Skeletal muscle satellite cell (primary cell): ENCODE results near the gene PKNOX1.
A peak's percentile ranks its signal among the peaks of the same experiment; 100 is the strongest.
"Not testable (repeated sequence)": the region's sequence is repeated elsewhere in the genome, so short reads cannot be mapped to it uniquely, and the experiment has no call there.

Experiments
- H3K27me3 ChIP-seq: 2 replicates; pipeline ENCODE4 v1.7.0; 2013; ENCODE audit warnings: low read length; ENCODE audit not compliant: control insufficient read depth, insufficient read depth
- H3K36me3 ChIP-seq: 2 replicates; pipeline ENCODE4 v1.7.0; 2013; ENCODE audit warnings: mild to moderate bottlenecking, control low read depth, low read length; ENCODE audit not compliant: insufficient read depth
- H3K4me1 ChIP-seq: 2 replicates; pipeline ENCODE4 v1.7.0; 2013; ENCODE audit warnings: low read length; ENCODE audit not compliant: control insufficient read depth, insufficient read depth
- H3K4me2 ChIP-seq: 2 replicates; pipeline ENCODE4 v1.7.0; 2013; ENCODE audit warnings: mild to moderate bottlenecking, low read length
- H3K4me3 ChIP-seq: 2 replicates; pipeline ENCODE4 v1.7.0; 2013; ENCODE audit warnings: low read length
- H3K9ac ChIP-seq: 2 replicates; pipeline ENCODE4 v1.7.0; 2013; ENCODE audit warnings: mild to moderate bottlenecking, low read depth, low read length, moderate library complexity
- H3K9me3 ChIP-seq: replicated peaks from 2 replicates; pipeline ENCODE4 v1.7.0; 2013; ENCODE audit warnings: mild to moderate bottlenecking, control low read depth, low read length

PKNOX1 gene

GRCh38 chr21:42989816-42990650, 15.7 kb downstream of the PKNOX1 start:
- H3K9me3 ChIP-seq = no peaks in the 10 kb centered on the region
- H3K4me3 ChIP-seq = no peak overlapping the region
- peaks cover 33% of the 10 kb centered on the region for H3K4me1 ChIP-seq
- no peaks in the 10 kb centered on the region for H3K36me3 ChIP-seq
- no peak overlapping the region for H3K4me2 ChIP-seq
- no peaks in the 10 kb centered on the region for H3K27me3 ChIP-seq
- no peak overlapping the region for H3K9ac ChIP-seq

DNA sequence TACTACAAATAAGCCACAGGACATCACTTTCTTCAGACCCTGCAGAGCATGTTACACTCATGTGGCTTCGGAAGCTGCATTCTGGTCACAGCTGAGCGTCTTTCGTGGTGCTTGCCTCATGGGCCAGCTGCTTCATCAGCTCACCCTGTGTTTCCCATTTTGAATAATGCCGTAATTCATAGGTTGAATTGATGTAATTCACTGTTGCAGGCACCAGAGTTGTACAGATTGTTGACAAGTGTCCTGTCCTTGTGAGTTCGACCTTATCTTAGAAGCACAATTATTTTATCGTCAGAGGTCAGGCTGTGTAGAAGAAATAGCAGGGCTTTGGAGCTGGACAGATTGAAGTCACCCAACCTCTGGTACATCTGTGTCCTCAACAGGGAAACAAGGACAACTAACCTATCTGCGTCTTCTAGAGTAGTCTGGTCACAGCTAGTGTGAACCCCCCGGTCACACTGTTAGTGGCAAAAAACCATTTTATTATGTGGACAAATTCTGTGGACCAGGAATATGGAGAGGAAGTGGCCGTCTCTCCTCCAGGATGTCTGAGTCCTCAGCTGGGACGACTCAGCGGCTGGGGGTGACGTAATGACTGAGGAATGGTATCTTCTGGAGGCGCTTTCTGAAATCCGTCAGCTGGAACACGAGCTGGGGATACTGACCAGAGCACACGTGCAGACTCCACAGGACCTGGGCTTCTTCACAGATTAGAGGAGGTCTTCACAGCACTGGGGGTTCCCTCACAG, 17.8 kb downstream of the PKNOX1 start:
- Histone ChIP-seq H3K4me3 (peak overlapping the region; percentile 0), H3K27me3 (no peaks in the 10 kb centered on the region), H3K4me1 (peaks cover 24% of the 10 kb centered on the region), H3K9me3 (no peaks in the 10 kb centered on the region), H3K9ac (peak overlapping the region; percentile 51), H3K4me2 (peak overlapping the region; percentile 39), H3K36me3 (no peaks in the 10 kb centered on the region)

DNA sequence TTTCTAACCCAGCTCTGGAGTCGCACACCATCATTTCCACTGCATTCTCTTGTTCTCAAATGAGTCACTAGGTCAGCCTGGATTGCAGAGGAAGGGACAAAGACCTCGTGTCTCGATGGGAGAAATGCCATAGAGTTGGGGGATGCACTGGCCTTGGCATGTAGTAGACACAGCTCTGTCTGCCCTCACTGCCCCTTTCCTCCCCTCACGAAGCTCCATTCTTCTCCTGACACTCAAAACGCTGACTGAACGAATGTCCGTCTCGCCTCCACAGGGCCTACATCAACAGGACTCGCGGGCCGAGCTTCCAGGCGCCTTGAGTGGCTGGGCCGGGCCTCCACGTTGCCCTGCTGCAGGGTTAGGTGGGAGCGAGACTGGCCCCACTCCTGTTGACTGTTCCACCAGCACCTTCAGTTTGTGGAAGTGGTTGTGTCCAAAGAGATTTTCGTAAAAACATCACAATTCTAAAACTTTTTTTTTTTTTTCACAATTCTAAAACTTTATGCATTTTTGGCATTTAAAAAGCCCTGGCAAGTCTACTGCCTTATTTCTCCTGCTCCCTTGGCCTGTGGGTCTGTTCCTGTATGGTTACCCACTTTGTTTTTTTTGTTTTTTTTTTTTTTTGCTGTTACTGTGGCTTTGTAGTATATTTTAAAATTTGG, 18.8 kb downstream of the PKNOX1 start:
- Histone ChIP-seq H3K4me1 (peaks cover 28% of the 10 kb centered on the region), H3K4me3 (no peak overlapping the region), H3K9ac (peak overlapping the region; percentile 51), H3K36me3 (no peaks in the 10 kb centered on the region), H3K4me2 (peak overlapping the region; percentile 39), H3K9me3 (no peaks in the 10 kb centered on the region), H3K27me3 (no peaks in the 10 kb centered on the region)

DNA sequence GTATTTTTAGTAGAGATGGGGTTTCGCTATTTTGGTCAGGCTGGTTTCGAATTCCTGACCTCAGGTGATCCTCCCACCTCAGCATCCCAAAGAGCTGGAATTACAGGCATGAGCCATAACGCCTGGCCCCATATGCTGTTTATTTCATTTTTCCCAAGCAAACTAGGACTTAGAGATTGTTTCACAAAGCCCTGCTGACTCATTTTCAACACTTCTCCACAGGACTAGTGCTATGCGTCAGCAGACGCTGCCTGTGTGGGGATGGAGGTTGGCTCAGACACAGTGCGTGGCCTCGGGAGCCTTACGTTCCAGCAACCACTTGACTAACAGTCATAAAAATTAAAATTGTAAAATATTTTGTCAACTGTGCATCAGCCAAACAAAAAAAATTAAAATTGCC, 22.7 kb downstream of the PKNOX1 start:
- Histone ChIP-seq H3K4me2 (peak overlapping the region; percentile 28), H3K9me3 (no peaks in the 10 kb centered on the region), H3K36me3 (no peaks in the 10 kb centered on the region), H3K27me3 (no peaks in the 10 kb centered on the region), H3K4me3 (no peak overlapping the region), H3K4me1 (peaks cover 22% of the 10 kb centered on the region), H3K9ac (no peak overlapping the region)

DNA sequence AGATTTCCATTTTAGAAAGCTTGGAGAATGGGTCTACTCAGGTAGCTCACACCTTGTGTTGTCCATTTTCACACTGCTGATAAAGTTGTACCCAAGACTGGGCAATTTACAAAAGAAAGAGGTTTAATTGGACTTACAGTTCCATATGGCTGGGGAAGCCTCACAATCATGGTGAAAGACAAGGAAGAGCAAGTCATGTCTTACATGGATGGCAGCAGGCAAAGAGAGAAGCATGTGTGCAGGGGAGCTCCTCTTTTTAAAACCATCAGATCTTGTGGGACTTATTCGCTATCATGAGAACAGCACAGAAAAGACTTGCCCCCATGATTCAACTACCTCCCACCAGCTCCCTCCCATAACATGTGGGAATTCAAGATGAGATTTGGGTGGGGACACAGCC, 23.6 kb downstream of the PKNOX1 start:
- H3K4me1 ChIP-seq = peaks cover 13% of the 10 kb centered on the region

DNA sequence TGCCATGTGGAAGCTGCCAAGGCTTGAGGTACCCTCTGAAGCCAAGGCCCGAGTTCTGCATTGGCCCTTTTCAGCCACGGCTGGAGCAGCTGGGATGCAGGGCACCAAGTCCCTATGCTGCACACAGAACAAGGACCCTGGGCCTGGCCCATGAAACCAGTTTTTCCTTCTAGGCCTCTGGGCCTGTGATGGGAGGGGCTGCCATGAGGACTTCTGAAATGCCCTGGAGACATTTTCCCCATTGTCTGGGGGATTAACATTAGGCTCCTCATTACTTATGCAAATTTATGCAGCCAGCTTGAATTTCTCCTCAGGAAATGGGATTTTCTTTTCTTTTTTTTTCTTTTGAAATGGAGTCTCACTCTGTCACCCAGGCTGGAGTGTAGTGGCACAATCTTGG, 24.8 kb downstream of the PKNOX1 start:
- H3K4me2 ChIP-seq, H3K9me3 ChIP-seq, H3K4me3 ChIP-seq, H3K27me3 ChIP-seq, H3K36me3 ChIP-seq, H3K9ac ChIP-seq: not testable (repeated sequence)
- peaks cover 11% of the 10 kb centered on the region for H3K4me1 ChIP-seq

More for the DNA sequence above, 23.6 kb downstream of the PKNOX1 start:
- not testable (repeated sequence) for H3K9me3 ChIP-seq, H3K4me2 ChIP-seq, H3K4me3 ChIP-seq, H3K9ac ChIP-seq, H3K36me3 ChIP-seq, H3K27me3 ChIP-seq

DNA sequence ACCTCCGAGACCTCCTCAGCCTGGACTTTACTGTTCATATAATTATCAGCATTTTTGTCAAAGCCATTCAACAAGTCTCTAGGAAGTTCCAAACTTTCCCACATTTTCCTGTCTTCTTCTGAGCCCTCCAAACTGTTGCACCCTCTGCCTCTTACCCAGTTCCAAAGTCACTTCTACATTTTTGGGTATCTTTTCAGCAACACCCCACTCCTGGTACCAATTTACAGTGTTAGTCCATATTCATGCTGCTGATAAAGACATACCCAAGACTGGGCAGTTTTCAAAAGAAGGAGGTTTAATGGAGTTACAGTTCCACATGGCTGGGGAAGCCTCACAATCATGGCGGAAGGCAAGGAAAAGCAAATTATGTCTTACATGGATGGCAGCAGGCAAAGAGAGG, 25.7 kb downstream of the PKNOX1 start:
- peaks cover 11% of the 10 kb centered on the region for H3K4me1 ChIP-seq
- H3K9ac ChIP-seq, H3K4me2 ChIP-seq, H3K9me3 ChIP-seq, H3K4me3 ChIP-seq, H3K36me3 ChIP-seq, H3K27me3 ChIP-seq: not testable (repeated sequence)

DNA sequence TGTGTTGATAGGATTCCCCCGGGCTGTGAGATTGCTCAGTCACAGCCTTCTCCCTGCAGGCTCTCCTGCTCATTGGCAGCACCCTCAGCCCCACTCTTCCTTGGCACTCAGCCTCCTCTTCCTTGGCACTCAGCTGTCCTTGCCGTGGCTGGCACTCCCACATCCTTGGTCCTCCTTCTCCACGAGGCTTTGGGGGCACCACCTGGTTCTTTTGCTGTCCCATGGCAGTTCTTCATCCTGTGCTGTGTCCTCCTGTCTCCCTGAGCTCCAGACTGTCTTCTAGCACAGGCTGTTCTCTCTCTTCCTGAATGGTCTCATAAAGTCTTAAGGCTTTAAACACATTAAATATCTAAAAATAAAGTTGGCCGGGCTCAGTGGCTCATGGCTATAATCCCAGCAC, 27.0 kb downstream of the PKNOX1 start:
- Histone ChIP-seq H3K4me1 (peaks cover 11% of the 10 kb centered on the region), H3K4me2 (no peak overlapping the region), H3K4me3 (no peak overlapping the region), H3K36me3 (peaks cover 9% of the 10 kb centered on the region), H3K9ac (no peak overlapping the region), H3K9me3 (no peaks in the 10 kb centered on the region), H3K27me3 (no peaks in the 10 kb centered on the region)

DNA sequence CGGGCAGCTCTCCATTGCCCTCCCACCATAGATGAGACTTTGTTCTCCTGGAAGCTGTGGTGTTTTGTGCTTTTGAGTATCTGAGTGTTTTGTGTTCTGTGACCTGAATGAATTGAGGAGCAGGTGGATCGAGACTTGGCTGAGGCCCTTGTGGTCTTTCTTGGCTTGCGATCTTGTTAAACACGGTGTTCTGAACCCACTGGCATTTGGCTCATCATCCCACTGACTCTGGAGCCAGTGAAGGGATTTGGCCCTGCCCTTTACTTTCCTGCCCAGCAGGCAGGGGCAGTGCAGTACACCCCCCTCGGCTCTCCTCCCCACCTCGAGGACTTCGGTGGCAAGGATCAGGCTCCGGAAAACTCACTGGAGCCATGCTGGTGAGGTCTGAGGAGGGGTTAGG, 30.6 kb downstream of the PKNOX1 start:
- Histone ChIP-seq H3K4me2 (no peak overlapping the region), H3K4me1 (peaks cover 4% of the 10 kb centered on the region), H3K9me3 (no peaks in the 10 kb centered on the region), H3K4me3 (no peak overlapping the region), H3K27me3 (no peaks in the 10 kb centered on the region), H3K36me3 (peaks cover 22% of the 10 kb centered on the region), H3K9ac (no peak overlapping the region)

DNA sequence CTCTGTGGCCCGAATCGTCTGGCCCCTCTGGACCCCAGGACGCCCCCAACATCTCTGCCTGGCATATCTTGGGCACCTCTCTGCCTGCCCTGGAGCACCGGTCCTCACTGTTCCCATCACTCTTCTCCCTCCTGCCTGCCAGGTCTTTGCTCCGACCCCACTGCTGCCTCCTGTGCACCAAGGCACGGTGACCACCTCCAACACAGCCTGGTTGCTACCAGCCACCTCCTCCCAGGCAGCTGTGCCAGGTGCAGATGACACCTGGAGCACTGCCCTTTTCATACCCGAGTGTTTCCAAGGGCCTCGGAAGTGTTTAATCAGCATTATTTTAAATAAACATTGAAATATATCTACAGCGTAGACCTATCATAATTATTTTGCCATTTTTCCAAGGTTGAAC, 31.3 kb downstream of the PKNOX1 start:
- peaks cover 4% of the 10 kb centered on the region for H3K4me1 ChIP-seq
- H3K27me3 ChIP-seq = no peaks in the 10 kb centered on the region
- H3K4me2 ChIP-seq = no peak overlapping the region
- H3K4me3 ChIP-seq = no peak overlapping the region
- H3K9me3 ChIP-seq = no peaks in the 10 kb centered on the region
- peaks cover 22% of the 10 kb centered on the region for H3K36me3 ChIP-seq
- H3K9ac ChIP-seq = no peak overlapping the region

GRCh38 chr21:43006051-43006873, 31.9 kb downstream of the PKNOX1 start:
- not testable (repeated sequence) for H3K4me1 ChIP-seq, H3K4me3 ChIP-seq, H3K4me2 ChIP-seq, H3K9ac ChIP-seq, H3K9me3 ChIP-seq, H3K27me3 ChIP-seq
- H3K36me3 ChIP-seq = peaks cover 23% of the 10 kb centered on the region
